ENCODE measurements around the gene CYB5R3. TPM values are rescaled to one million over a fixed set of nuclear protein-coding genes. Genes with fewer than 3 reads are reported as not detected.
A peak's percentile ranks its signal among the peaks of the same experiment; 100 is the strongest.

The CYB5R3 gene
- total RNA-seq, 1 experiment from 2014 or later: 106 TPM

GRCh38 chr22:42661985-42662831 lies 13.0 kb upstream of the CYB5R3 start:
- Histone ChIP-seq H3K4me2 (peak overlapping the region; percentile 97), H3K9me2 (ENCODE audit: insufficient read depth) (no peaks in the 10 kb centered on the region), H3K79me2 (ENCODE audit: low read depth) (no peaks in the 10 kb centered on the region), H3K4me1 (replicated peaks; ENCODE audit: insufficient read depth) (no peaks in the 10 kb centered on the region), H3K4me3 (peak overlapping the region; percentile 60), H3K27me3 (ENCODE audit: insufficient read depth, low read depth) (no peaks in the 10 kb centered on the region), H4K20me1 (ENCODE audit: insufficient read depth) (no peaks in the 10 kb centered on the region), H3F3A (ENCODE audit: insufficient read depth, low read depth) (peaks cover 21% of the 10 kb centered on the region; the same call in 1 of the 2 replicates), H3K9me3 (ENCODE audit: insufficient read depth, low read depth) (no peaks in the 10 kb centered on the region), H3K27ac (no peak overlapping the region), H3K36me3 (ENCODE audit: low read depth) (no peaks in the 10 kb centered on the region), H2AFZ (peak overlapping the region; percentile 89)
- TSS peak; percentile 99 for BruUV-seq (replicated peaks)
- TF ChIP-seq EZH2 (IDR thresholded peaks at IDR 0.05; ENCODE audit: low read depth) (no peak), CTCF (conservative IDR thresholded peaks at IDR 0.05) (peak; percentile 91)
- intact Hi-C loops (cut with micrococcal nuclease; ENCODE audit: unreplicated experiment): loop anchor here (1.0 to 2.0 kb wide), 3 partner anchors 119 to 205 kb away; no protein-coding TSS in a partner anchor
- ChIA-PET POLR2A (ENCODE audit: unreplicated experiment) (no interaction called here), CTCF (interaction anchor here (0.6 to 0.7 kb wide), 3 partner anchors 43 to 718 kb away, joined by 3 to 5 read pairs (median 3); no protein-coding TSS in a partner anchor)
- peak in 1 of 2 experiments; percentile 71 for DNase-seq

- no peaks in the 10 kb centered on the region for H4K20me1 ChIP-seq (ENCODE audit: insufficient read depth)
- peaks cover 28% of the 10 kb centered on the region for H3F3A ChIP-seq (ENCODE audit: insufficient read depth, low read depth)
- no TSS peak for BruUV-seq (replicated peaks)
- H3K9me2 ChIP-seq (ENCODE audit: insufficient read depth): no peaks in the 10 kb centered on the region
- H3K4me2 ChIP-seq: no peak overlapping the region
- H3K79me2 ChIP-seq (ENCODE audit: low read depth): no peaks in the 10 kb centered on the region
- no peak overlapping the region for H2AFZ ChIP-seq
- H3K36me3 ChIP-seq (ENCODE audit: low read depth): no peaks in the 10 kb centered on the region
- intact Hi-C loops (cut with micrococcal nuclease; ENCODE audit: unreplicated experiment): no loop called here
- no peak overlapping the region for H3K27ac ChIP-seq
- H3K9me3 ChIP-seq (ENCODE audit: insufficient read depth, low read depth): no peaks in the 10 kb centered on the region
- H3K27me3 ChIP-seq (ENCODE audit: insufficient read depth, low read depth): no peaks in the 10 kb centered on the region
- POLR2A ChIA-PET (ENCODE audit: unreplicated experiment): no interaction called here
- H3K4me3 ChIP-seq: no peak overlapping the region
- TF ChIP-seq EZH2 (IDR thresholded peaks at IDR 0.05; ENCODE audit: low read depth) (no peak), CTCF (conservative IDR thresholded peaks at IDR 0.05) (no peak)
- peaks cover 26% of the 10 kb centered on the region for H3K4me1 ChIP-seq (replicated peaks; ENCODE audit: insufficient read depth)
- CTCF ChIA-PET: no interaction called here
- no peak for DNase-seq
Measured at GRCh38 chr22:42656578-42656977, 7.4 kb upstream of the CYB5R3 start.

GRCh38 chr22:42655693-42656092 lies 6.5 kb upstream of the CYB5R3 start:
- no peak overlapping the region for H3K4me3 ChIP-seq
- intact Hi-C loops (cut with micrococcal nuclease; ENCODE audit: unreplicated experiment): no loop called here
- H3K4me1 ChIP-seq (replicated peaks; ENCODE audit: insufficient read depth): peaks cover 26% of the 10 kb centered on the region
- DNase-seq: no peak
- no peaks in the 10 kb centered on the region for H3K9me3 ChIP-seq (ENCODE audit: insufficient read depth, low read depth)
- H2AFZ ChIP-seq: no peak overlapping the region
- CTCF ChIA-PET: no interaction called here
- no TSS peak for BruUV-seq (replicated peaks)
- no peaks in the 10 kb centered on the region for H3K9me2 ChIP-seq (ENCODE audit: insufficient read depth)
- POLR2A ChIA-PET (ENCODE audit: unreplicated experiment): interaction anchor here (0.5 to 0.6 kb wide), 2 partner anchors 8 to 332 kb away, joined by 3 to 4 read pairs; no protein-coding TSS in a partner anchor
- no peaks in the 10 kb centered on the region for H3K79me2 ChIP-seq (ENCODE audit: low read depth)
- TF ChIP-seq EZH2 (IDR thresholded peaks at IDR 0.05; ENCODE audit: low read depth) (no peak), CTCF (conservative IDR thresholded peaks at IDR 0.05) (no peak)
- H3K27me3 ChIP-seq (ENCODE audit: insufficient read depth, low read depth): no peaks in the 10 kb centered on the region
- no peak overlapping the region for H3K27ac ChIP-seq
- H4K20me1 ChIP-seq (ENCODE audit: insufficient read depth): no peaks in the 10 kb centered on the region
- peaks cover 35% of the 10 kb centered on the region for H3F3A ChIP-seq (ENCODE audit: insufficient read depth, low read depth)
- no peaks in the 10 kb centered on the region for H3K36me3 ChIP-seq (ENCODE audit: low read depth)
- H3K4me2 ChIP-seq: no peak overlapping the region

All from PC-9 (cell line).